ENCODE data around the gene PDE6A.
A peak's percentile ranks its signal among the peaks of the same experiment; 100 is the strongest.

Gene PDE6A

DNA sequence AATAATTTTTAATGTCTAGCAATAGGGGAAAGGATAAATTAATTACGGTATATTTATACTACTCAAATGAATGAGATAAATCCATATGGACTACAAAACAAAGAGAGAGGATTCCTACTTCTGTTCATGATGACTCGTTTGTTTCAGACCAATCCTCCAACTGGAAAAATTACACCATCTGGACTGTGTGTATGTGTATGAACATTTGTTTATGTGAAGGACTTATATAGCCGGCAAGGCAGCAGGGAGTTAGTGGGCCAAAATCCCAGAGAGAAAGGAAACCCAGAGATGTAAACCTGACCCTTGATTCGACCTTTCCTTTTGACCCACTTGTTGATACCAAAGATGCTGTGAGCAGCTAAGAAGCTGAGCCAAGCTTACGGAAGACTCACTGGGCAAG is 20.1 kb downstream of the PDE6A start:
- no peak for DNase-seq (ENCODE audit: low spot score)
- H3K27ac ChIP-seq, result no peak overlapping the region
- TF ChIP-seq, protein P1, sequence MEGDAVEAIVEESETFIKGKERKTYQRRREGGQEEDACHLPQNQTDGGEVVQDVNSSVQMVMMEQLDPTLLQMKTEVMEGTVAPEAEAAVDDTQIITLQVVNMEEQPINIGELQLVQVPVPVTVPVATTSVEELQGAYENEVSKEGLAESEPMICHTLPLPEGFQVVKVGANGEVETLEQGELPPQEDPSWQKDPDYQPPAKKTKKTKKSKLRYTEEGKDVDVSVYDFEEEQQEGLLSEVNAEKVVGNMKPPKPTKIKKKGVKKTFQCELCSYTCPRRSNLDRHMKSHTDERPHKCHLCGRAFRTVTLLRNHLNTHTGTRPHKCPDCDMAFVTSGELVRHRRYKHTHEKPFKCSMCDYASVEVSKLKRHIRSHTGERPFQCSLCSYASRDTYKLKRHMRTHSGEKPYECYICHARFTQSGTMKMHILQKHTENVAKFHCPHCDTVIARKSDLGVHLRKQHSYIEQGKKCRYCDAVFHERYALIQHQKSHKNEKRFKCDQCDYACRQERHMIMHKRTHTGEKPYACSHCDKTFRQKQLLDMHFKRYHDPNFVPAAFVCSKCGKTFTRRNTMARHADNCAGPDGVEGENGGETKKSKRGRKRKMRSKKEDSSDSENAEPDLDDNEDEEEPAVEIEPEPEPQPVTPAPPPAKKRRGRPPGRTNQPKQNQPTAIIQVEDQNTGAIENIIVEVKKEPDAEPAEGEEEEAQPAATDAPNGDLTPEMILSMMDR (IDR thresholded peaks at IDR 0.05), result no peak
- H3K4me3 ChIP-seq, result no peak overlapping the region

DNA sequence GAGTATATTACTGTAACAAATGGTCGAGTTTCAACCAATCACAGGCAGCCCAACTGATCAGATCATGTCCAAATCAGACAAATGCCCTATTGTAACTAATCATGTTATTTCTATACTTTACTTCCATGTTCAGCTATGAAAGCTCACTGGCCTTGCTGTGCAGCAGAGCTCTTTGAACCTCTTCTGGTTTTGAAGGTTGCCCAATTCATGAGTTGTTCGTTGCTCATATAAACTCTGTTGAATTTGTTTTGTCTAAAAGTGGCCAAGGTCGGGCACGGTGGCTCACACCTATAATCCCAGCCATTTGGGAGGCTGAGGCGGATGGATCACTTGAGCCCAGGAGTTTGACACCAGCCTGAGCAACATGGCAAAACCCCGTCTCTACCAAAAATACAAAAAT is 21.6 kb downstream of the PDE6A start:
- Histone ChIP-seq H3K27ac (no peak overlapping the region), H3K4me3 (no peak overlapping the region)
- DNase-seq (ENCODE audit: low spot score), result no peak
- TF ChIP-seq, protein P1 (IDR thresholded peaks at IDR 0.05), result no peak

DNA sequence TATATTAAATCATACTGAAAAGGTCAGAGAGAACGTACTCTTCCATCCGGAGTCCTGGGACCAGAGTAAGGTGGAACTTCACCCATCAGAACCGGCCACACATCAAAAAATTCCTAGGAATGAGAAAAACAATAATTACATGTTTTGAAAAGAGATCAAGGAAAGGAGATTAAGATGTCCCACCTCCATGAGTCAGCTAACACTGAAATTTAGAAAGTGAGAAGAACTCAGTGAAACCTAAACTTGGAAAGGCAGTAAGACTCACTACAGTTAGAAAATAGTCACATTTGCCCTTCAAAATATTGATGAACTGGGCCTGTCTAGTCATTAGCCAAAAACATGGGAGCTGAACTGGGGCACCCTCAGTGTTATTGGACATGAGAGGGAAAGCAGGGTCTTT is 23.0 kb downstream of the PDE6A start:
- Histone ChIP-seq H3K27ac (no peak overlapping the region), H3K4me3 (no peak overlapping the region)
- TF ChIP-seq, protein P1 (IDR thresholded peaks at IDR 0.05), result no peak
- no peak for DNase-seq (ENCODE audit: low spot score)

DNA sequence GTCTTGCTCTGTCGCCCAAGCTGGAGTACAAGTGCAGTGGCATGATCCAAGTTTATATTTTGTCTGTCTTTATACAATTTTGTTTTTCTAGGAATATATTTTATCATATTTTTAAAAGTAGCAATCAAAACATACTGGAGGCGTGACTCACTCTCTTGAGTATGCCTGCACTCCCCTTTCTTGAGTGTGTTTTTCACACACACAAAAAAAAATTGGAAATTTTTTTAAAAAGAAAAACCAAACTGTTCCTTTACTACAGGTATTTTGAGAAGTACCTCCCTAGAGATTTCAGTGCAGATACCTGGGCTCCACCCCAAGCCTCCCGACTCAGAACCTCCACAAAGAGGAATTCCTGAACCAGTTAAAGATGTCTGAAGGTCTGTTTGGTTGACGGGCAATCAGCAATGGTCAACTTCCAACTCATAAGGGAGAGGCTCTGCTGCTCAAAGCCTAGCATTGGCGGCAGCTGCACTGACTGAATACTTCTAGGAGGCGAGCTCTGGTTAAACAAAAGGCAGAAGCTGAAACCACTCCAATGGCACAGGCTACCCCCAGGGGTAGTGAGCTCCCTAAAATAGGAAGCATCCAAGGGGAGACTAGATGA is 27.4 kb downstream of the PDE6A start:
- Histone ChIP-seq H3K27ac (peak overlapping the region; percentile 63 to 69), H3K4me3 (no peak overlapping the region)
- DNase-seq (ENCODE audit: low spot score), result no peak
- TF ChIP-seq, protein P1 (IDR thresholded peaks at IDR 0.05), result no peak

DNA sequence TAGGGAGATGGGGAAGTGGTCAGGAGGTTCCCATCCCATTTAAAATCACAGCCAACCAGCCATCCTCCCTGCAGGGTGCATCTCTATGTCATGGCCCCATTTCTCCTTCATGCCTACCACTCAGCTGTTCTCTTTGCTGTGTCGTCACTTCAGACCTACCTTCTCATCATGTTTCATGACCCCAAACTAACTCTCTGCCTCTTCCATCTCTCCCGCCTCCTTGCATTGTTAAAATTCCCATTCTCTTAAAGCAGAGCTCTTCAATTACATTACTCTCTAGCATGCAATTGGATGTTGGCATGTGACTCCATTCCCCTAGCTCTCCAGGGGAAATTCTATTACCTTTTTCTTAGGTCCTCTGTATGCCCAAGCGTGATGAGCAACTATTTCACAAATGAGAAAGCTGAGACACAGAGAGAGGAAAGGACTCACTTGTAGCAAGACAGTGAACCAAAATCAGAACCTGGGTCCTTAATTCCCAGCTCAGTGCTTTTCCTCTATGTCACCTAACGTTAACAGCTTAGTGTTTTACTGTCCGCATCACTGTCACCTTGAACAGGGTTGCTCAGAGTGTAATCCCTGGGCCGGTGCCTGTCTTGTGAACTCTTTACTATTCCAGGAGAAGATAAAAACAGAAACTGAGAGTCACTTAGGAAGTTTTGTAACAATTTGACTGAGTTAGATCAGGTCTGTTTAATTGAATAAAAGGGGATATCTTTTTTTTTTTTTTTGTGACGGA is 28.1 kb downstream of the PDE6A start:
- peak overlapping the region; percentile 51 to 70 for H3K27ac ChIP-seq
- no peak for DNase-seq (ENCODE audit: low spot score)
- H3K4me3 ChIP-seq, result no peak overlapping the region
- TF ChIP-seq, protein P1 (IDR thresholded peaks at IDR 0.05), result no peak

DNA sequence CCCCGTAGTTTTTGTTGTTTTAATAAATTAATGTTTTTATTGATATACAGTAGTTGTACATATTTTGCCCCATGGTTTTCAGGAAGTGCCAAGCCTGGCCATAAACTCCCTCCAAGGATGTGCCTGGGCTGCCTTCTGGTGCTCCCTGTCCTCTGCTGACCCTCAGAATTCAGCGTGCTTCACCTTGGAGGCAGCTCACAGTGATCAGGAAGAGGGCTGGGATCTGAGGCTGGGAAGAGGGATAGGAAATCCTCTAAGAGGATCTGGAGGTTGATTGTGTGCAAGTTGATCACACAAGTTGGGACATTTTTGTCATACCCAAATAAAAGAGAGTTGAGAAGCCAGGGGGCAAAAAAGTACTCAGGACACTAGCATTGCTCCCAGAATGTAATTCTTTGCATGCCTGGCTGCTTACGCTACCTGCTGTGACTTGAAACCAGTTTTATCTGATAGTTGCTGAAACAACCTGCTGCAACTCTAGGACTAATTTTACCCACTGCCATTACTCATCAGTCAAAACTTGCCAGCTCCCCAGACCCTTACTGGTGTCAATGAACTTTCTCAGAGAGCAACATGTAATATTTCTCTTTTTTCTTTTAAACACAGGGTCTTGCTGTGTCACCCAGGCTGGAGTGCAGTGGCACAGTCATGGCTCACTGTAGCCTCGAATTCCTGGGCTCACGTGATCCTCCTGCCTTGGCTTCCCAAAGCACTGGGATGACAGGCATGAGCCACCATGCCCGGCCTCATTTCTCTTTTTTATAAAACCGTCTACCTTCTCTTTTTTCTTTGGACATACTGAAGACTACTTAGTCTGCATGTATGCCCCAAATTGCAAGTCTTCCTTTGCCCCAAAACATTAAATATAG is 29.0 kb downstream of the PDE6A start:
- TF ChIP-seq, protein P1 (IDR thresholded peaks at IDR 0.05), result no peak
- H3K27ac ChIP-seq, result peak overlapping the region in 1 of 2 donors; percentile 70
- H3K4me3 ChIP-seq, result no peak overlapping the region
- DNase-seq (ENCODE audit: low spot score), result no peak
